LNCaP clone FGC (cell line): ENCODE results near the gene RHOBTB3.

ENCODE experiments used
- DNase-seq: peaks from one replicate; pipeline ENCODE4 v3.0.0-alpha.2; 2011; ENCODE audit warnings: low read depth
- H3K4me3 ChIP-seq: 2 replicates; pipeline ENCODE4 v1.5.1; 2011; ENCODE audit warnings: mild to moderate bottlenecking, low read depth, low read length, control low read depth
- CTCF ChIP-seq: IDR thresholded peaks from 2 replicates; pipeline ENCODE4 v1.5.1; 2012; ENCODE audit warnings: mild to moderate bottlenecking; ENCODE audit not compliant: control insufficient read depth, insufficient read depth; ENCODE audit errors: extremely low read depth

Gene RHOBTB3

GRCh38 chr5:95746194-95746593 lies 15.1 kb downstream of the RHOBTB3 start:
- DNase-seq: no peak
- H3K4me3 ChIP-seq: no peak overlapping the region
- TF ChIP-seq CTCF: no peak

- H3K4me3 ChIP-seq: no peak overlapping the region
- TF ChIP-seq CTCF: no peak
- DNase-seq: no peak
Measured at GRCh38 chr5:95746722-95747679, 15.9 kb downstream of the RHOBTB3 start.

- no peak overlapping the region for H3K4me3 ChIP-seq
- no peak for DNase-seq
- no peak for TF ChIP-seq CTCF
Measured at GRCh38 chr5:95748133-95748532, 17.0 kb downstream of the RHOBTB3 start.

GRCh38 chr5:95754545-95754944 lies 23.4 kb downstream of the RHOBTB3 start:
- H3K4me3 ChIP-seq: no peak overlapping the region
- no peak for DNase-seq
- TF ChIP-seq CTCF: no peak

GRCh38 chr5:95759005-95759404 lies 27.9 kb downstream of the RHOBTB3 start:
- no peak for TF ChIP-seq CTCF
- no peak for DNase-seq
- H3K4me3 ChIP-seq: peak overlapping the region; percentile 14; the same call in 1 of the 2 replicates

- DNase-seq: peak; percentile 90
- TF ChIP-seq CTCF: no peak
- H3K4me3 ChIP-seq: peak overlapping the region; percentile 14; the same call in 1 of the 2 replicates
Measured at GRCh38 chr5:95759634-95760033, 28.5 kb downstream of the RHOBTB3 start.
